HG03354 (cell line): Measurements from ENCODE around the gene EXT2.

Experiments
- ATAC-seq: cut with Tn5 transposase; IDR thresholded peaks from one replicate; pipeline ENCODE4 v1.9.1; 2021; ENCODE audit warnings: mild to moderate bottlenecking; ENCODE audit not compliant: unreplicated experiment, poor library complexity, severe bottlenecking

Gene EXT2

DNA sequence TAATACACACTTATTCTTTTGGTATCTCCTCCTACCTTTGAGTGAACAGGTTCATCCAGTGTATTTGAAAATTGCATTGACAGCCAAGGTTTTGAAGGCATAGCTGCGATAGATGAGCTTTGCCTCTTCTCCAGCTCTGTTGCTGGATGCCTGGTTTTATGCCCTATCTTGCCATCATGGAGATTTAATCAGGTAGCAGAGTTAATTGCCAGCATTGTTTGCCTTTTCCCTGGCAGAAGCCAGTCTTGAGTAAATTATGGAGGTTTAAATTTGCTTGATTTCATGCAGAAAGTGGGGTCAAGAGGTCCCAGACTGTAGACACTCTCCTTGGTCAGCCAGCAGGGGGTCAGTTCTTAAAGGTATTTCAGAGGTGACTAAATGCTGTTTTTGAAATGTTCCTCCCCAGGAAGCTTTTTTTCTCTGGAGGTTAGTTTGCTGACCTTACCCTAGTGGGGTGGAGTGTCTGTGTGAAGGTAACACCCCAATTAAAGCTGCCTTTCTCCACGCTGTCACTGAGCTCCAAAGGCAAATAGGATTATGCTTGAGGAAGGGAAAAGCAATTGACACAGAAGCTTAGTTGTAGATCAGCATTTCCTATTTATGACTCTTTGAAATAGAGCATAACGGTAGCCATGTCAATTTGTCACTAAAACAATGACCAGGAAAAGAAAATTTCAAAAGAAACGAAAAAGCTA, 96.0 kb downstream of the EXT2 start:
- no peak for ATAC-seq

DNA sequence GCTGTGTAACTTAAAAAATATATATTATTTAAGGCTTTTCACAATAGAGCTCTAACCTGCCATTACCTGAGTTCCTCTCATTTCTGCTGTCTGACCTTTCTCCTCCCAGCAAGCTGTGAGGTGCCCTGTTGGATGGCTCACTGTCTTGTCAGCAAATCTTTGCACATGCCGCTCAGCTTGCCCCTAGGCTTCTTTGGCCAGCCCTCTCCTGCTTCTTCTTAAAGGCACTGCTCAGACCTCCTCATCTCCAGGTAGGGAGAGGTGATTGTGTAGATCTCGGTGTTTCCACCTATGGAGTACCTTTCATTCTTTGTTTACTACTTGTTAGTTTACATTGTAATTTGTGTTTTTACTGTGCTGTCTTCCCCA, 96.5 kb downstream of the EXT2 start:
- ATAC-seq: no peak

DNA sequence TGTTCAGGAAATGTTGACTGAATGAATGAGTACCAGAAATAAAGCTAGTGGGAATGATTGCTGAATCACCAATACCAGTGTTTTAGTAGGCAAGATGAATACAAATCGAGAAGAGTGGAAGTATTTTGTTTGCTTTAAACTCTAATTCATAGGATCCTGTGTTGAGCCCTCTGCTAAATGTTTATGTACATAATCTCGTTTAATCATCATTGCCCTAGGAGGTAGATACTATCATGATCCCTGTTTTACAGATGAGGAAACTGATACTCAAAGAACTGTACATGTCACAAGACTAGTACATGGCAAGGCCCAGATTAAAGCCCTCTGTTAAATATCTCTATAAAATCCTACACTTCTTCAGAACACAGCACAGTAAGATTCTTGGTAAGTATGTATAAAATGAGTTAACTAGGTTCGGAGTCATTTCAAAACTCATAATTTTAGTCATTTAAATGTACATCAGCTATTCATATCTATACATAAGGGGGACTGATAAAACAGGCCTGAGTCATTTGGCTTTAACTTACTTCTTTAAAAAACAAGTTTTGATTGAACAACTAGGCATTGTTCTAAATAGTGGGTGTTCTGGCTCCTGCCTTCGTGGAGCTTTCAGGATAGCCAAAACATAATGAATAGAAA, 97.1 kb downstream of the EXT2 start:
- ATAC-seq: no peak

DNA sequence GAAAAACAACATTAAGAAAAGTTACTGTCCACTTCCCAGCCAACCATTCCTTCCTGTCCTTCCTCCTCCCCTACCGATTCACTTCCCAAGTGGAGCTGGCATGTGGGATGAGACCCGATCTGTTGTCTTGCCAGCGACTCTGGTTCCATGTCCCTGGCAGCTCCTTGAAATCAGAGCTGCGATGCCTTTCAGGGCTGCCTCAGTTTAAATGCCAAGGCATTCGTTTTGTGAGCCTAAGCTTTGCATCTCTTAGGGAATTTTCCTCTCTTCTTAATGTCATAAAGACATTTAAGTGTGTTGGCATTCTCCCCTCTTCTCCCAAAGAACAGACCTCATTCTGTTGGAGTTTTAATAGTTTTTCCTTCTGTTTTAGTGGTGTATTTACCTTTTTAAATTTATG, 98.4 kb downstream of the EXT2 start:
- ATAC-seq: no peak

DNA sequence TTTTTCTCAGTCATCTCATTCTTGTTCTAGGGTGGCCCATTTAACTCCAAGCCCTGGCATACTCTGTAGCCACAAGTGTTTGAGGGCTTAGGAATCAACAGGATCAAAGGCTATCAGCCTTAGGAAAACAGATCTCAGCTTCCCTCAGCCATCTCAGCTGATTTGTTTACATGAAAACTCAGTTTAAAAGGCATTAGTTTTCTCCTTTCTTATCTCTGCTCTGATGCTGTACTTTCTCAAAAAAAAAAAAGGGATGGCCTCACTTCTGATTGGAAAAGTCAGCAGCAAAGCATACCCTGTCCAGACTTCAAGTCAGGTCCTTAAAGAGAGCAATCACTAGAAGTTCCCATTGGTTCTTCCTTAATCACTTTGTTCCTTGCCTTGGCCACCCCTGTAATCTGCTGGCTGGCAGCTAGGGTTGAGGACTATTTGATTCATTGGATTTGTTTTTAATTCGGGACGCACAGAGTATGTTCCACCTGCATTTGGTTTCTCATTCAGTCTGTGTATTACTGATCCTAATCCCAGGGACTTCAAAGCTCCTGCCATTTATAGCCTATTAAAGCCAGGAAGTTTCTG, 102.8 kb downstream of the EXT2 start:
- no peak for ATAC-seq

DNA sequence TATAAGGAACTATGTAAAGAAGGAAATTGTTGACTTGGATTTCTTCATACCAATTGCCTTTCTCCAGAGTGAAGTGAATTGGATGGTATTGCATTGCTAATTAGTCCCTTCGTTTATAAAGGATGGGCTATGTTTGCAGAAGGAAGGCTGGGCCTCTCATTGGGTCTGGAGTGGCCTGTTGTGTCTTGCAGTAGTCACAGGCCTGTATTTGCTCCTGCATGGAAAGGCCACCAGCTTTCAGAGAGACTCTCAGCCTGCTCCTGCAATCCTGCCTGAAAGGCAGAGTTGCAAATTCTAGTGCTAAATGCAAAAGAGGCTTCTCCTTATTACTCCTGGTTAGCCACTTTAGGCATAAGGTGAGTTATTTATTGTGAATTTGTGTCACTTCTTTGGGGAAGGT, 103.8 kb downstream of the EXT2 start:
- no peak for ATAC-seq

DNA sequence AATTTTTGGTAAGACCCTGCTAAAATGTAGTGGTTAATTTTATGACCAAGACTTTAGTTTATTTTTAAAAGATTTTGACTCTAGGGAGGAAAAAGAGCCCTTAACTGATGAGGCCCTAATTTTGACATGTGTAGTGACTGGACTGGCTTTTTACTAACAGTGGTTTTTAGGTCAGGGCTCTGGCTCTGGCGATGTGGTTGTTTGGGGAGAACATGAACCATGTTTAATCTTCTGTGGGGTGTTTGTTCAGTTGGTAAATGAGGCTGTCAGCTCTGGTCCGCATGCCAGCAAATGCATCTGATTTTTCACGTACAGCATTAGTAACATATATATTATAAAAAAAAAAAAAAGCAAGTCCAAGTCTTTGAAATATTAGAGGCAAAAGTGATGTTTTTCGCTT, 104.3 kb downstream of the EXT2 start:
- no peak for ATAC-seq

DNA sequence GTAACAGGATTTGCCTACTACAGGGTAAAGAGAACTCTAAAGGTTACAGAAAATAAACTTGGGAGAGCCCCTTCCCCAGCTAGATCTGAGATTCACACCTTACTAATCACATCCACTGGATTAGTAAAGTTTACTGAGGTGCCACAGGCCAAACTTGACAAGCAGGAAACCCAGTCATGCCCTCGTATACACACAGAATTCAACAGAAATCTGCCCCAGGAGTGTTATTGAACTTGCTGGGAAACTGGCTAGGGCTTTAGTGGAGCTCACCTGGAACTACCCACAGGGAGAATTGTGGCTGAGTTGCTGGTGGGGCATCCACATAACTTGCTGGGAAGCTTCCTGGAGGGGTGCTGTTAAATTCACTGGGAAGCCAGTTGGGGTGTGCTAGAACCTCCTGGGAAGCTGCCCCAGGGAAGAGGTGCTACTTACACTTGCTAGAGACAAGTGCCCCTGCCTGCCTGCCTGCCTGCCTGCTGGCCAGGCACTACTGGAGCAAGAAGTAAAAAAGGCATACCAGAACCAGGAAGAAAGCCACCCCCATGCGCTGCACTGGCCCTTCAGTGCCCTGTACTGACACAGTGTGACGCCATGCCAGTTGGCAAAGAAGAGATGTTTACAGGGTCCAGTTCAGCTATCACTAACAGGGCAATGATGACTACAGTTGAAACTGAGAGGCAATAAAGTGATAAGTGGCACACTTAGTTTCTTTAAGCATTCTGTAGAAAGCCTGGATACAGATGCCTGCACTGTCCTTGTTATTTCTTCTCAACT, 108.0 kb downstream of the EXT2 start:
- no peak for ATAC-seq

DNA sequence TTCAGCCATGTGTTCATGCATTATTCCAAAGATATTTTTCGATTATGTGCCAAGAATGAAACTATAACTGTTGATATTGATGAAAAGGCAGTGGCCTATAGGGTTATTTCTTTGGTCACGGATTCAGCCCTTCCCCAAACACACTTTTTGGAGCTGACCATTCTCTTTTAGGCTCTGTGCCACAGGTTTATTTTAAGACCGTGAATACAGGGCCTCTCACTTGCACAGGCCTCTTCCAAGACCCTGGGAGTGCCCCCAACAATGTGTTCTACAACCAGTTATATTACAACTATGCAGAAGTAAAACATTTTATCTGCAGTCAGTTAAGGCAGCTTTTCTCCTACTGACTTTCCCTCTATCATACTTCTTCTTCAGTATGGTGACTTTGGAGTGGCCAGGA, 109.9 kb downstream of the EXT2 start:
- ATAC-seq: no peak

DNA sequence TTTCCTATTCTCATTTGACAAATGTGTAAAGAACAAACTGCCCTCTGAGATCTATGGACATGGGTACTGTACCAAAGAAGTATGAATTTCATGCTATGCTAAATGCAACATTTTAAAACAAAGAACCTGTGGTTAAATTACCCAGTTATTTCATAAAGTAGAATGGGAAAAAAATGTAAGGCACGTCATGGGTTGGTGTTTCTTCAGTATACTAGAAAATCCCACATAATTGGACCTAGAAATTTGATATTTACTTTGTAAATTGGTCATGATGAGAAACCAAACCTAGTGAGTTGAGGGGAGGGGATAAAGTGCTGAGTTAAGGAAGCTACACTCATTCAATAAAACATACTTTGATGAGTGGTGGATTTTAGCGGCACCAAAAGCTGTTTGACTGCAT, 110.4 kb downstream of the EXT2 start:
- no peak for ATAC-seq

DNA sequence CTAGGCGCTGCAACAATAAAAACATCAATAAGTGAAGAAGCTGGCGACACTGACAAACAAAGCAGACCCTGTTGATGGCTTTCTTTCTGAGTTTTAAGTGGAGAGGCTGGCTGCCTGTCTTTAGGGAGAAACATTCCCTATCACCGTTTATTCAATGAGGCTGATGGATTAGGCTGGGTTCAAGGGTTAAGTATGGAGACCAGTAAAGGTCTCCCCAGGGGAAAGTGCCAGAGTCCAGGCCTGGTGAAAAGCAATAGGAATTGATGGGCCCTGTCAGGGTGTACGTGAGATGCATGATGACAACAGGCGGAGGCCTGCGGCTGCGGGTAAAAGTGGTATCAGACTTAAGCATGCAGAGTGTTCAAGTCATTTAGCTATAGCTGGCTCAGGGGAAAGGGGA, 111.8 kb downstream of the EXT2 start:
- no peak for ATAC-seq

DNA sequence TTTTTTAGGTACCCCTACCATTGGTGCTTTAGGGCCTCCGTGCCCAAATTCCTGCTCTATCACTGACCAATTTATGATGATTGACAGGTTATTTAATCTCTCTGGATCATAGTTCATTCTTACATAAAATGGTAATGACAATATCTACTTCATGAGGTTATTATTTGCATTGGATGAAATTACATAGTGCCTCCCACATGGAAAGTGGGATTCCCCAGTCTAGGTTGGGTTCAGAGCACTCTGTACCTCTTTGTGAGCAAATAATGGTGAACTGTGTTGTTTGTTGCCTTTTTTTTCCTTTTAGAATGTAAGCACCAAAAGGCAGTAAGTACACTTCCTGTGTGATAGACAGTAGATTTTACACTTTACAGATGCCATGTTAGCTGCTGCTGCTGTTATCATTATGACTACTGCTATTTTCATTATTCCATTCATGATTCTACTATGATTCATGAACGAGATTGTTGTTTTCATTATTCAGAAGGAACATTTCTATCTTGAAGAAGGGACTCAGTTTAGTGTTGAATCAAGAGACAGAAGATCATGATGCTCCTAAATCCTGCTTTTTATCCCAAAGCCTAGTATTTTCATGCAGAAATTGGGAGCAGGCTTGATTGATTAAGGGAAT, 113.6 kb downstream of the EXT2 start:
- no peak for ATAC-seq

DNA sequence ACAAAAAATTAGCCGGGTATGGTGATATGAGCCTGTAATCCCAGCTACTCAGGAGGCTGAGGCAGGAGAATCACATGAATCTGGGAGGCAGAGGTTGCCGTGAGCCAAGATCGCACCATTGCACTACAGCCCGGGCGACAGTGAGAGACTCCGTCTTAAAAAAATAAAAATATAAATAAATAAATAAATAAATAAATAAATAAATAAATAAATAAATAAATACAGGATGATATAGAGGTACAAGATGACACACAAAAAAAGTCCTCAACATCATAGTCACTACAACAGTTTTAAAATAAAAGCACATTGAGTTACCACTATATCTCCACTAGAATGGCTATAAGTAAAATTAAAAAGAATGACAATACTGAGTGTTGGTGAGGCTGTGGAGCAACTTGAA, 116.7 kb downstream of the EXT2 start:
- no peak for ATAC-seq

DNA sequence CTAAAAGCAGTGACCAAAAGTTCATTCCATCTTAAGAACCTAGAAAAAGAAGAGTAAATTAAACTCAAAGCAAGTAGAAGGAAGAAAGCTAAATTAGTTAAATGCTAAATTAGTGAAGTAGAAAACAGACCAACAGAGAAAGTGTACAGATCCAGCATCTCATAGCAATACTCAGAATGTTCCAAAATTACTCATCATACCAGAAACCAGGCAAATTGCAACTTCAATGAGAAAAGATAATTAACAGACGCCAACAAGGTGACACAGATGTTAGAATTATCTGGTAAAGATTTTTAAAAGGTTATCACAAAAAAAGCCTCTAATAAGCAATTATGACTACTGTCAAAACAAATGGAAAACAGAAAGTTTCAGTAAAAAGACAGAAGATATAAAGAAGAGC, 117.7 kb downstream of the EXT2 start:
- ATAC-seq: no peak

DNA sequence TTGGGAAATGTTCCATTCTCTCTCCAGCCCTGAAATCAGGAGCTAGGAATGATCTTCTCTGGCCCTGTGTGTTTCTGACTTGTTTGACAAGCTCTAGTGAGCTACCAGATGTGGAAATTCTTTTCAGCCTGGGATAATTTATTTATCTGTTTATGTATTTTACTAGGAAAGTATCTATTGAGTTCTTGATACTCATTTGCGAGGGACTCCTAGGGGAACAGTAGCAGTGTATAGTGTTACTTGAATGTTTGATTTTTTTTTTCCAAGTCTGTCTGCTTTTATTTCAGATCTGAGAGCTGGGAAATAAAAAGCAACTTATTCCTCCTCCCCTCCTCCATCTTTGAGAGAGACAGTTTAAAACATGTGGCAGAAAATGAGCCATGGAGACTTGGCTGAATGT, 122.0 kb downstream of the EXT2 start:
- ATAC-seq: no peak

DNA sequence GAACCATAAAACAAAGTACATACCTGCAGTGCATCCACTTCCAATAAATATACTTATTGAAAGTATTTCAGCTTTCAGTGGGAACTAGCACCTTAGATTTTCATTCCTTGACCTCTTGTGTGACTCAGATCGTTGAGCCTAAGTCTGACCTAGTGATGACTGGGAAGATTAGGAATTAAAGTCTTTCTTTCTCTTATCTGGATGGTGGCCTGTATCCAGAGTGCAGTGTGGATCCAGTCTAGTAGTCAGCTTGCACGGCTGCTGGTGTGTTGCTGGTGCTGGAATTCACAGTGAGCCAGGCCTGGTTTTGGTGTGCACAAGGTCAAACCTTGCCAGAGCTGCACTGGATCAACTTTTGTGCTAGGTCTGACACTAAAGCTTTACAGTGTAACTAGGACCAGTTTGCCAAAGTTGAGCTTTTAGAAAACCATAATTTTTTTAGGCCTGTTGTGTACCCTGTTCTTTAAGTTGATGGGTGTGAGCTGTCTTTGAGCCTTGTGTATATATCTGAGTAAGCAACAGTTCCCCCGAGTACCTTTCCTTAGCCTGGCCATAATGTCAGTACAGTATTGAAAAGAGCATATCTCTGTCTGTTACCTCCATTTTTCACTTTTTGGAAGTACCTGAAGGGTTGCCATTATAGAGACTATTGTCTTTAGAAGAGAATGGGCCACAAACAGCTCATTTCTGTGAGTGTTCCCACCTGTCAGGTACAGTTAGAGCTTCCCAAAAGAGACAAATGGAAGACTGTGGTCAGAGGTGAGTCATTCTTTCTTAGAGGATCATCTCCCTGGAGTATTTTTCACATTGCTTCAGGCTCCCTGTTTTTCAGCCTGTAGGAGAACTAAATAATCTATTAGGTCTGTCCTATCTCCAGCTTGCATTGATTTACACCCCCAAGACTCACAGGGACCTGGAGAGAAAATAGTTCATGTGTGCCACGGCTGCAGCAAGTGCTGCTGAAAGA, 124.6 kb downstream of the EXT2 start:
- ATAC-seq: no peak

DNA sequence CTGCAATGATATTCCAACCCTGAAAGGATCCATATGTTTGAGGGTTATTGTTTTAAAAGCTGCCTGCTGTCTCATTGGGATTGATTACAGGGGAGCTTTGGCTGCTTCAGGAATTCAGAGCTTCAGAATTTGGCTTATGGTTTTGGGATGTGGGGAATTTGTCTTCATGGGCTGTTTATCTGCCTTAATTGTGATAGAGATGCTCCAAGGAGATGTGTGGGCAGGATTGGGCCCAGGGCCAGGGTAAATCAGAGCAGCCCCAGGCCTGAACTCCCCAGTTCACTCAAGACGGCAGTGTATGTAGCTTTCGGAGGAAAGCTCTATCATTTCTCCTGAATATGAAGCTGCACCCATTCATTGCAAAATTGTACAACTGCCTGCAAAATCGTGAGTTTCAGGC, 126.0 kb downstream of the EXT2 start:
- no peak for ATAC-seq

DNA sequence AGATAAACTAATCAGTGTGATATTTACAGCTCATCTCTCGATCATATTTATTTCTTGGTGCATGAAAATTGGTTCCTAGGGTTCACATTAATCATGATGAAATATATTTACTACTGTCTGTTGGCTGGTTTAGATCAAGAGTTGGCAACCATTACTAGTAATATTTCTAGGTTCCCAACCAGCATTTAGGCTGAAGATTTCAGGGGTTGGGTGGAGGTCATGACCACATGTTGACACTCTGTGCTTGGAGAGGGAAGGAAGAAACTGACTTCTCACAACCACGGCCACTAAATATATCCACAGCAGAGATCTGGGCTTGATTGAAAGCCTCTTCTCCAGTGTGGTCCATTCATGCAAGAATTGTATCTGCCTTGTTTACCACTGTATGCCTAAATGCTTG, 126.5 kb downstream of the EXT2 start:
- ATAC-seq: no peak

DNA sequence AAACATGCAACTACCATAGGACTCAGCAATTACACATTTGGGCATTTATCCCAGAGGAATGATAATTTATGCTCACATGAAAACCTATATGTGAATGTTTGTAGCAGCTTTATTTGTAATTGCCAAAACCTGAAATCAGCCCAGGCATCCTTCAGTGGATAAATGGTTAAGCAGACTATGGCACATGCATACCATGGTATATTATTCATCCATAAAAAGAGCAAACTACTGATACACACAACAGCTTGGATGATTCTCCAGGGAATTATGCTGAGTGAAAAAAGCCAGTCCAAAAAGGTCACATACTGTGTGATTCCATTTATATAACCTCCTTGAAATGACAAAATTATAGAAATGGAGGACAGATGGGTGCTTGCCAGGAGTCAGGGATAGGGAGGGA, 127.8 kb downstream of the EXT2 start:
- no peak for ATAC-seq
